Activated CD4-positive, alpha-beta T cell treated with anti-CD3 and anti-CD28 coated beads, Interleukin-2, Interleukin-4, amounts not matched to agents 100 ng/mL and 50 ng/mL, durations not matched to agents 16 hours and 8 hours (primary cell): Measurements from ENCODE around the gene DCAF8L1.
"Not testable (repeated sequence)": the region's sequence is repeated elsewhere in the genome, so short reads cannot be mapped to it uniquely, and the experiment has no call there.

Source experiments
- DNase-seq: peaks from one replicate; pipeline ENCODE4 v3.0.0-alpha.2; 2020; ENCODE audit warnings: low spot score

Gene DCAF8L1

GRCh38 chrX:27981349-27981748 is at the start of gene DCAF8L1:
TSS of gene DCAF8L1 (minus strand) at chrX:27981449. CDS start at chrX:27981334, 115 bp downstream.
- no peak for DNase-seq

- no peak for DNase-seq
Observed at GRCh38 chrX:28022371-28022770, 41.1 kb upstream of the DCAF8L1 start.

GRCh38 chrX:28016823-28017222 is 35.6 kb upstream of the DCAF8L1 start:
- no peak for DNase-seq

GRCh38 chrX:28015993-28016392 is 34.7 kb upstream of the DCAF8L1 start:
- DNase-seq: no peak

- DNase-seq: no peak
Observed at GRCh38 chrX:28010875-28011274, 29.6 kb upstream of the DCAF8L1 start.

GRCh38 chrX:27998666-27999065 is 17.4 kb upstream of the DCAF8L1 start:
- no peak for DNase-seq

GRCh38 chrX:27997622-27998021 is 16.4 kb upstream of the DCAF8L1 start:
- no peak for DNase-seq

- no peak for DNase-seq
Observed at GRCh38 chrX:27996132-27996531, 14.9 kb upstream of the DCAF8L1 start.

- no peak for DNase-seq
Observed at GRCh38 chrX:27995611-27996010, 14.4 kb upstream of the DCAF8L1 start.

GRCh38 chrX:27987862-27988646 is 6.8 kb upstream of the DCAF8L1 start:
- DNase-seq: no peak

GRCh38 chrX:27976934-27977333 is 4.3 kb downstream of the DCAF8L1 start:
- DNase-seq: not testable (repeated sequence)

GRCh38 chrX:27976284-27976683 is 5.0 kb downstream of the DCAF8L1 start:
- no peak for DNase-seq

- DNase-seq: no peak
Observed at GRCh38 chrX:27968878-27969277, 12.4 kb downstream of the DCAF8L1 start.

GRCh38 chrX:27968352-27968751 is 12.9 kb downstream of the DCAF8L1 start:
- no peak for DNase-seq

- DNase-seq: no peak
Observed at GRCh38 chrX:27966955-27967354, 14.3 kb downstream of the DCAF8L1 start.

GRCh38 chrX:27966492-27966891 is 14.8 kb downstream of the DCAF8L1 start:
- DNase-seq: no peak

- DNase-seq: not testable (repeated sequence)
Observed at GRCh38 chrX:27965348-27965747, 15.9 kb downstream of the DCAF8L1 start.

- no peak for DNase-seq
Observed at GRCh38 chrX:27964432-27964831, 16.8 kb downstream of the DCAF8L1 start.

- not testable (repeated sequence) for DNase-seq
Observed at GRCh38 chrX:27960410-27960809, 20.8 kb downstream of the DCAF8L1 start.

- DNase-seq: no peak
Observed at GRCh38 chrX:27953171-27953570, 28.1 kb downstream of the DCAF8L1 start.

- DNase-seq: no peak
Observed at GRCh38 chrX:27933361-27933760, 47.9 kb downstream of the DCAF8L1 start.
